GM18867 (cell line): ENCODE measurements around the gene FBXO4.
A peak's percentile ranks its signal among the peaks of the same experiment; 100 is the strongest.
"Not testable (repeated sequence)": the region's sequence is repeated elsewhere in the genome, so short reads cannot be mapped to it uniquely, and the experiment has no call there.

ENCODE experiments used
- ATAC-seq: cut with Tn5 transposase; IDR thresholded peaks from one replicate; pipeline ENCODE4 v1.9.1; 2021; ENCODE audit warnings: mild to moderate bottlenecking, moderate library complexity; ENCODE audit not compliant: unreplicated experiment

Gene FBXO4

GRCh38 chr5:41921166-41921565 is 3.9 kb upstream of the FBXO4 start:
- ATAC-seq, result no peak

DNA sequence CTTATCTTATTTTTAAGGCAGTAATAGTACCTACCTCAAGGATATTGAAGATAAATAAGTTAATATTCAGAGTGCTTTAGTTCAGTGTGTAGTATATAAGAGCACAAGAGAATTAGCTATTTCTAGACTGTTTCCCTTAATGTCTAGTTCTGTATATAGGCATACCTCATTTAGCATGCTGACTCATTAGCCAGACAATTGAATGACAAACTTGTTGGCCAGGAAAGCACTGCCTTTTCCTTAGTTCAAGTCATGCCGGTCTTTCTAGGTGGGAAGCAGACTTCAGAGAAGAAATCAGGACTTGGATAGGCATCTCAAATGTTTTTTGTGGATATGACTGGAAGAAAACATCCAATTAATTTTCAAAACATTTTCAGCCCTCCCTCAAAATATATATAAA is 3.2 kb upstream of the FBXO4 start:
- ATAC-seq, result no peak

GRCh38 chr5:41924526-41924871 is 582 bp upstream of the FBXO4 start:
- no peak for ATAC-seq

DNA sequence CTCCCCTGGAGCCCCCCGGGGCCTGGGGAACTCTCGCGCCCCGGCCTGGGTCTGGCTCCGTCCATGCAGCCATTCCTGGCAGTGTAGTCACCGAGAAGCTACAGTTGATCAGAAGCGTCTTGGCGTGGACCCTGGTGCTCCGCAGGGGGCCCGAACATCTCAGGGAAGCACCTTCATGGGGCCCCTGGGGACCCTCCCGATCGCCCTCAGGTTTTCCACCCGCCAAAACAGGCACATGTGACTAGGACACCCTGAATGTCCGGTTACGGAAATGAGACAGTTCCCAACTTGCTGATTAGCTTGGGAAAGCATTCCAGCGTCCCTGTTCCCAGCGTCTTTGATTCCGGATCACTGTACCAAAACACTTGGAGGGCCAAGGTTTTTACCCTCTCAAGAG is 472 bp downstream of the FBXO4 start:
- ATAC-seq, result peak; percentile 30

- ATAC-seq, result no peak
These were observed 2.5 kb downstream of the FBXO4 start for GRCh38 chr5:41927604-41928003.

GRCh38 chr5:41929035-41929434 is 4.0 kb downstream of the FBXO4 start:
- no peak for ATAC-seq

DNA sequence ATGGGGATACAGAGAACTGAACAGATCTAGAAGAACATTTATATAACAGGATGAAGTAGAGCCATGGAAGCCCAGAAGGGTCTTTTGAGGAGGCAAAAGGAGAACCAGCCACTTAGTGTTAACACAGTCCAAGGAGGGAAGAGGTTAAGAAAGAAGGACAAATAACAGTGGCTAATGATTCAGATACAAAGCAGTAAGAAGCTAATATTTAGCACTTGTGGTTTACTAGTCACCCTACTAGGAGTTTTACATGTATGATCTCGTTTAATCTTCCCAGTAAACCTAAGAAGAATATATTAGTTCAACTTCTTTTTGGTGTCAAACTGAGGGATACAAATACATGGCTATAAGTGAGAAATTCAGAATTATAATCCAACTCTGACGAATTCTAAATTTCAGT is 7.7 kb downstream of the FBXO4 start:
- ATAC-seq, result no peak

DNA sequence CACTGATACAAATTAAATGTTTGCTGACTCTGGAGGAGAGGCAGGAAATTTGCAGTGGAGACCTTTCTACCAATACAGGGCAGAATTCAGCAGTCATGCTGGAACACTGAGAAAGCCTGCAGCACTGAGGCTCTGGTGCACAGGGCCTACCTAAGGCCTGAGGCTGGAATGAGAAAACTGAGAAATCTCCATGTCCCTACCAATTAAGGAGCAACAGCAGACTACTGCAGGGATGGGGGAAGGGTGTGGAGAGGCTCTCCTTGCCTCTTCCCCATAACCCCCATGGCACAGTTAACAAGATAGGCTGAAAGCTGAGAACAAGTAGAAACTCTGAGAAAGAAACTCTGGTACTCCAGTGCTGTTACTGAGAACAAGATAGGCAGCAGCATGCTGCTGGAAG is 10.5 kb downstream of the FBXO4 start:
- no peak for ATAC-seq

GRCh38 chr5:41940641-41941040 is 15.6 kb downstream of the FBXO4 start:
- no peak for ATAC-seq

- not testable (repeated sequence) for ATAC-seq
These were observed 20.4 kb downstream of the FBXO4 start for GRCh38 chr5:41945332-41945955.

DNA sequence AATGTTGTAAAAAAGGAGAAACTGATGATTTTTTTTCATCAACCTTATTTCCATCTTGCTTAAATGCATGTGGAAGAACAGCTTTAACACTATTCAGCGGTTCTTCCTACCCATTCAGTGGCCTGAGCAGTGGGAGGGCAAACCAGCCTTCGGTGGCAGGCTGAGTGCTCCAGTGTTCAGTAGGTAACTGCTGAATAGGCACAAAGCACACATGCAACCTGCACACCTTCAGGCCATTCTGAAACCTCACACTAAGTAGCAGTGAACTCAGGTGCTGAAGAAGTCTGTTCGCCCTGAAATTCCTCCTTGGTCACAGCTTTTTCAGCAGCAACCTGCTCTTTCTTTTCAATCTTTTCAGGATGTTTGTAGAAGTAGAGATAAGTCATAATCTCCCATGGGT is 26.1 kb downstream of the FBXO4 start:
- ATAC-seq, result no peak

GRCh38 chr5:41954286-41954685 is 29.2 kb downstream of the FBXO4 start:
- no peak for ATAC-seq

DNA sequence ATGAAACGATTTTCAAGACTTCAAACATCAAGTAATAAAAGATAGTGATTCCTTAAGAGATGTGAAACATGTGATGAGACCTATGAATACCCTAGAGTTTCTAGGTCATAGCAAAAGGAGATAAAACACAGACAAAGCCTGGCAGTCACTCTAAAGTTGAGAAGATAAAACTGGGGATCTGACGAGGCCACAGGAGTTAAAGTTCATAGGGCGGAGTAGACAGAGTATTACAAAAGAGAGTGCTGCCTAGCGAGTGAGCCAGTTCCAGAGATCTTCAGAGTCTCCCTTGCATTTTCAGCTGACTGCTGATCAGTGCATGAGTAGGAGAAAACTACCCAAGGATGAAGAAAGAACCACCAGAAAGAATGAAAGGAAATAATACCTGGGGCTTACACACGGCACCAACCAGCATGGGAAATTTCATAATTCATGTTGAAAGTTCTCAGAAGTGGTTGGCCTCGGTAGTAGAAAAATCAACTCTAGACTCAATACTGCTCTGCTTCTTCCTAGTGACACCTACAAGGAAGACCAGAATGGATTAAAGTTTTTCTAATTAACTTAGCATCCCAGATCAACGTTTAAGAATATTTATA is 30.4 kb downstream of the FBXO4 start:
- no peak for ATAC-seq

DNA sequence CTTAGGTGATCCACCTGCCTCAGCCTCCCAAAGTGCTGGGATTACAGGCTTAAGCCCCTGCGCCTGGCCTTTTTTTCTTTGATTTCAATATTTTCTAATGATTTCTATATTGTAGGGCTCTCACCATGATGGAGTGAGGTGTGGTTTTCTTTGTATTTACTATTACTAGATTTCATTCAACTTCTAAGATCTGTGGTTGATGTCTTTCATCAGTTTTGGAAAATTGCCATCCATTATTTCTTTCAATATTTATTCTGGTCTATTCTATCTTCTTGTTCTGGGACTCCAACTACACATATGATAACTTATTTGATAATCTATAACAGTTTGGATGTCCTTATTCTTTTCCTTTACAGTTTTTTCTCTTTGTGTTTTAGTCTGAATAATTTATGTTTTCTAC is 31.9 kb downstream of the FBXO4 start:
- no peak for ATAC-seq

DNA sequence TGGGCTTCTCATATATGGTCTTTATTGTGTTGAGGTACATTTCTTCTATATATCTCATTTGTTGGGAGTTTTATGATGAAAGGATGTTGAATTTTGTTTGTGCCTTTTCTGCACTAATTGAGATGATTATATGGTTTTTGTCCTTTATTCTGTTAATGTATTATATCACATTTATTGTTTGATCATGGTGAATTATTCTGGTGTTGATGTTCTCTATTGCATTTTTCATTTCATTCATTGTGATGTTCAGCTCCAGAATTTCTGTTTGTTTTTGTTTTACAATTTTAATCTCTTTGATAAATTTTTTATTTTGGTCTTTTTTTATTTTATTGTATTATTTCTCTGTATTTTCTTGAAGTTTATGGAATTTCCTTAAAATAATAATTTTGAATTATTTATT is 35.4 kb downstream of the FBXO4 start:
- ATAC-seq, result no peak

GRCh38 chr5:41961736-41962135 is 36.7 kb downstream of the FBXO4 start:
- no peak for ATAC-seq

- no peak for ATAC-seq
These were observed 37.4 kb downstream of the FBXO4 start for GRCh38 chr5:41962491-41962890.

DNA sequence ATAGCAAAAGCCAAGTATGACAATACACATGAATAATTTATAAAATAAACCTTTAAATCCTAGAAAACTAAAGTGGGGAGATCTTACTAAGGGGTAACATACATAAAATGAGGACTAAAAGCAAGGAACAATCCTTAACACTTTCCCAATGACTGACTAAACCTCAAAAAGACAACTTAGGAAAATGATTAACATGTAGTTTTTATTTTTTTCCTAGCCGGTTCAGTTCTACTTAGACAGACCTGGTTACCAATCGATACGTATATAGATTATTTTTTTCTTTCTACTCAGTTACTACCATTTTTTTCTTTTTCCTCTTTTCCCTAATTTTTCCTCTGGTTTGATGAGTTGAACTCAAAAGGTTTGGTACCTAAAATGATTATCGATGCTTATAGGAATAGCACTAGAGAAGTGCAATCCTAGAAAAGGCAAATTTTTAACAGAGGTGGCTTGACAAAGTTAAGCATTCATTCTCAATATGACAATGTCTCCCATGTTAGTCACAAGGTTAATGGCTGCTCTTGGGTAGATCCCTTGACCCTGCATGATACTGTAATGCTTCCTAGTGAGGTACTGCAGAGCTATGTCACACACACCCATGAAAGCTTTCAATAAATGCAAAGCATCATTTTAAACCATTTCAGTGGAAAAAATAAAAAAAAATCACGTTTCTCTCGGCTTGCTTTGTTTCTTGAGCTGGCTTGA is 41.5 kb downstream of the FBXO4 start:
- no peak for ATAC-seq

DNA sequence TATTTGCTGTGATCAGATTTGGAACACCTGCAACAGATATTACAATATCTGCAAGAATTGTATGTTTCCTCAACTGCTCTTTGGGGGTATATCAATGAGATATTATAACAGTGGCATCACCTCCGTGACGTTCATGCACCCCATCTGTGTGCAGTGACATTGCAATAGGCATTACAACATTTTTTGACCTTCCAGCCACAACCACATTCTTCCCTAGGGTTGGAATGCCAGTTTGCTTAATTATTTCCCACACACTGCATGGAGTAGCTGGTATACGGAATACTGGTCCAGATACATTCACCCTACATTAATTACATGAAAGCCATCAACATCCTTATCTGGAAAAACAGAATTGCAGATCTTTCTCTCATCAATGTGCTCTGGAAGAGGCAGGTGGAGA is 42.3 kb downstream of the FBXO4 start:
- no peak for ATAC-seq

DNA sequence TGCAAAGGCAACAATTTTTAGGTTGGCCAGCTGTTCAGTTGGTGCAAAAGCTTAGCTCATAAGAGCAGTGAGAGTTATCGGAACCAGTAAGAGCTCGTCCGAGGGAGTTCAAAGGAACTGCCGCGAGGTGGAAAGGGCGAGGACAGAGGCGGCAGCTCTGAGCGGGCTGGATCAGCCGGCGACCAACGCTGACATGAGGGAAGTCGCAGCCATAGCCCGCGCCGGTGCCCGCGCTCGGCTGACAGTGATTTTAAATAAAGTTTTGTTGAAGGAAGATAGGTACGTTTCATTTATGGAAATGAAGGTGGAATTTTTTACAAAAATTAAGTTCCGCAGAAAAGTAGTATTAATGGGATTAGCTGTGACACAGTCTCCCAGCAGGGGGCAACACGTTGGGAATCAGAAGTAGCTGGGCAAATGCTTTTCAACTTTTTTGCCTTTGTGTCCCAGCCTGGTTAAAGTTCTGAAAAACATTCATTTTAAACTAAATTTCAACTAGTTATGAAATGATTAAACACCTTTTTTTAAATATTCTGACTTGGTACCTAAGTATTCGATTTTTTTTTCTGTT is 43.2 kb downstream of the FBXO4 start:
- no peak for ATAC-seq

DNA sequence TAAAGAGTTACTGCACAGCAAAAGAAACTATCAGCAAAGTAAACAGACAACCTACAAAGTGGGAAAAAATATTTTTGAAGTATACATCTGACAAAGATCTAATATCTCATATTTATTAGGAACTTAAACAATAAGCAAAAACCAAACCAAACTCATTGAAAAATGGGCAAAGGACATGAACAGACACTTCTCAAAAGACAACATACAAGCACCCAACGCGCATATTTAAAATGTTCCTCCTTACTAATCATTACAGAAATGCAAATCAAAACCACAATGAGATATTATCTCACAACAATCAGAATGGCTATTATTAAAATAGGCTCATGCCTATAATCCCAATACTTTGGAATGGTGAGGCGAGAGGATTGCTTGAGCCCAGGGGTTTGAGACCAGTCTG is 48.0 kb downstream of the FBXO4 start:
- no peak for ATAC-seq

DNA sequence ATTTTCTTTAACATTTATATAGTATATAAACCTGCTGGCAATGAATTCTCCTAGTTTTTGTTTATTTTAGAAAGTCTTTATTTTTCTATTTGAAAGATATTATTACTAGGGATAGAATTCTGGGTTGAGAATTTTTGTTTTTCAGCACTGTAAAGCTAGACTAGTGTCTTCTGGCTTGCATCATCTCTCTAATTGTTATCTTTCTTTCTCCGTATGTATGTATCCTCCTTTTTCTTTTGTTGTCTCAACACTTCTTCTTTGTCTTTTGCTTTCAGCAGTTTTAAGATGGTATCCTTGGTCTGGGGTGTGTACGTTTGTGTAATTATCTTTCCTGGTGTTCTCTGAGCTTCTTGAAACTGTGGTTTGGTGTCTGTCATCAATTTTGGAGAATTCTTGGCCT is 48.8 kb downstream of the FBXO4 start:
- no peak for ATAC-seq
